ENCODE data around the gene AGXT.
A peak's percentile ranks its signal among the peaks of the same experiment; 100 is the strongest.

AGXT gene

GRCh38 chr2:240899468-240899865 lies 30.8 kb downstream of the AGXT start:
- DNase-seq (ENCODE audit: low spot score): no peak

DNA sequence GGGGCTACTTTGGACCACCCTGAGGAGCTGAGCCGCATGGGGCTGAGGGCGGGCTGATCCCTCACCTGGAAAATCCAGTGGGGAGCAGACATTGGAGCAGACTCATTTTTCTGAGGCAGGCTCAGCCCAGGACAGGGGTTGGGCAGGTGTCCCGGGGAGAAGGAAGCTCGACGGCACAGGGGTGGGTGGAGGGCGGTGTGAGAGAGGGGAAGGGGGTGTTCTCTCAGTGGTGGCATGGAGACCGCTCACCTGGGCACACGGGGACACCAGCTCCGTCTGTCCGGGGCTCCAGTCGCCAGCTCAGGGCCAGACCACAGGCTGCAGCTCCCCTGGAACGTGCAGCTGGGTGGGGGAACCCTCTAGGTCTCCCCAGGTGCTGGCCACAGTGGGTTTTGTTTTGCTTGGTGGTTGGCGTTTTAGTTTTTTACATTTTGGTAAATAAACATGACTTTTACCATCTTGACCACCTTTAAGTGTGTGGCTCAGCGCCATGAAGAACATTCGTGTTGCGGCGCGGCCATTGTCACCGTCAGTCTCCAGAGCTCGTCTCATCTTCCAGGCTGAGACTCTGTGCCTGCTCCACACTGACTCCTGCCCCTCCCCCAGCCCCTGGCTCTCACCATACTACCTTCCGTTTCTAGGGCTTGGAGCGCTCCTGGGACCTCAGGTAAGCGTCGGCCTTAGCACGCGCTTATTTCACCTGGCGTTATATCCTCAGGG lies 31.7 kb downstream of the AGXT start:
- no peak for DNase-seq (ENCODE audit: low spot score)

- DNase-seq (ENCODE audit: low spot score): no peak
These were observed 33.5 kb downstream of the AGXT start for GRCh38 chr2:240901986-240902614.

DNA sequence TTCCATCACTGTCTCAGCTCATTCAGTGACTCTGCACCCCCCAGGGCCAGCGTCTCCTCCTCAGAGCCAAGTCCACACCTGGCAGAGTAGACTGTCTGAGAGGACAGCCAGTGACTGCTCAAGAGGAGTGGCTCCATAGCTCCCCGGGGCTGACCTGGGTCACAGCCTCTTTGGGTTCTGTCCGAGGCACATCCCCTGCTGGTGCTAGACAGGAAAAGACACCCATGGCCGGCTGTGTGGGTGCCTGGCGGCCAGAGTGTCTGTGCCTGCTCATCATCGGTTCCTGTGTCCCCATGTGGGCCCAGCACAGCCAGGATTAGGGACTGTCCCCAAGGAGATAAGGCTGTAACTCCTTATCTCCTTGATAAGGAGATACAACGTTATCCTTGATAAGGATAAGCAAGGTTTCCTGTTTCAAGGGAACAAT lies 34.0 kb downstream of the AGXT start:
- DNase-seq (ENCODE audit: low spot score): no peak

DNA sequence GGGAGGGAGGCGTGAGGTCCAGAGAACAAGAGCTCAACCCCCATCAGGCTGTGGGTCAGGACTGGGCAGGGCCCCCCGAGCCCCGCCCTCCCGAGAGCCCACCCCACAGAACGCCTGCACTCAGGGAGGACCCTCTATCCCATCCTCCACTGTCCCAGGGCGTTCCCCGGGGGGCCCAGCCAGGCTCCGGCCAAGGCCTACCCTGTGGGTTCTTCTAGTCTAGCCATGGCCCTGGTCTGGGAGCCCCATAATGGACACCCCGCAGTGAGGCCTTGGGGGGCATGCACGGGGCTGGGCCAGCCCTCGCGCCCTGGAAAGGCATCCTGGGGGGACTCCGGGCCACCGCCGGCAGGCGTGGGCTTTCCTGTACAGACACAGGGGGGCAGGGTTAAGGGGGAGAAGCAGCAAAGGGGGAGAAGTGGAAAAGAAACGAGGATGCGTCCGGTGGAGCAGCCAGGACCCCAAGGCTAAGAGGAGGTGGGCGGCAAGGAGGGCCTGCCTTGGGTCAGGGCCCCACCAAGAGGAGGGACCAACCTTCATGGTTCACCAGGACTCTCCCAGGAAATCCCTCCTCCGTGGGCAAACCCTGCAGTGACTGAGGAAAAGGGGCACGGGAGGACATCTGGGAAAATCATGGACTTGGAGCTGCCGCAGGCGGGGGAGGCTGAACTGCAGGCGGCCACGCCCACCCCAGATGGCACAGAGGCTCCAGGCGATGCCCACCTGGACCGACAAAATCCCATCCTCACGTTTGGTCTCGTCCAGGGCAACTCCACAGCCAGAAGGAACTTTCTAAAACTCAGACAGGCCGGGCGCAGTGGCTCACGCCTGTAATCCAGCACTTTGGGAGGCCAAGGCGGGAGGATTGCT lies 34.8 kb downstream of the AGXT start:
- no peak for DNase-seq (ENCODE audit: low spot score)

DNA sequence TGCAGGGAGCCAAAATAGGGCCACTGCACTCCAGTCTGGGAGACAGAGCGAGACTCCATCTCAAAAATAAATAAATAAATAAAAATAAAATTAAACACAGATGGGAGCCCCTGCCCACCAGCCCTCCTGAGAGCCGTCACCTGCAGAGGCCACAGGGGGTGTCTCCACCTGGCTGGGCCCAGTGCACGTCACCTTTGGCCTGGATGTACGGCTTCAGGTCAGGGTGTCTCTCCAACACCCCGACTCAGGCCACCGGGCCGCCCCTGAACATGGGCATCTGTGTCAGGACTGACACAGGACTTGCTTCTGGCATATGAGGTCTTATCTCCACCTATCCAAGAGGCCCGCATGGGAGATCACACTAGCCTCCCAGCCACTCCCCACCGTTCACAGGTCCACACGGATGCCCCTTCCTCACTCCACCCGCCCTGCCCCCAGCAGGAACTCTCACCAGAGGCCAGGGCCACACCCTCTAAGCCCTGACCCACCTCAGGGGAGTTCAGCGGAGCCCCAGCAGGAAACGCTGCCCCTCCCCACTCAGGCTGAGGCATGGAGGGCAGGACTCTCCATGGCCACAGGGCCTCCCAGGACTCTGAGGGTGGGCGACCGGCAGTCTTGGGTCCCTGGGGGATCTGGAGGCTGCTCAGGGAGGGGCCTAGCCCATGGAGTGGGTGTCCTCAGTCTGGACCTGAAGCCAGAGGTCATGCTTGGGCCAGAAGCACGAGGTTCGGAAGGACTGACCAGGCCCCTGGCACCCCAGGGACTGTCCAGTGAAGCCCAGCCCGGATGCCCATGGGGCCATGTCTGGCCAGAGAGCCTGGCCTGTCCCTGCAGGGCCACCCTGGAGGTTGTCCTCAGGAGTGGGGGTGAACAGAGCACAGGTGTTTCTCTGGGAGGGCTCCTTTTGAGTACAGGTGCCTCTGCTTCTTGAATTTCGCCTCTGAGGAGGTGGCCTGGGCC lies 35.9 kb downstream of the AGXT start:
- DNase-seq (ENCODE audit: low spot score): no peak

- DNase-seq (ENCODE audit: low spot score): no peak
These were observed 36.7 kb downstream of the AGXT start for GRCh38 chr2:240905176-240905781.

DNA sequence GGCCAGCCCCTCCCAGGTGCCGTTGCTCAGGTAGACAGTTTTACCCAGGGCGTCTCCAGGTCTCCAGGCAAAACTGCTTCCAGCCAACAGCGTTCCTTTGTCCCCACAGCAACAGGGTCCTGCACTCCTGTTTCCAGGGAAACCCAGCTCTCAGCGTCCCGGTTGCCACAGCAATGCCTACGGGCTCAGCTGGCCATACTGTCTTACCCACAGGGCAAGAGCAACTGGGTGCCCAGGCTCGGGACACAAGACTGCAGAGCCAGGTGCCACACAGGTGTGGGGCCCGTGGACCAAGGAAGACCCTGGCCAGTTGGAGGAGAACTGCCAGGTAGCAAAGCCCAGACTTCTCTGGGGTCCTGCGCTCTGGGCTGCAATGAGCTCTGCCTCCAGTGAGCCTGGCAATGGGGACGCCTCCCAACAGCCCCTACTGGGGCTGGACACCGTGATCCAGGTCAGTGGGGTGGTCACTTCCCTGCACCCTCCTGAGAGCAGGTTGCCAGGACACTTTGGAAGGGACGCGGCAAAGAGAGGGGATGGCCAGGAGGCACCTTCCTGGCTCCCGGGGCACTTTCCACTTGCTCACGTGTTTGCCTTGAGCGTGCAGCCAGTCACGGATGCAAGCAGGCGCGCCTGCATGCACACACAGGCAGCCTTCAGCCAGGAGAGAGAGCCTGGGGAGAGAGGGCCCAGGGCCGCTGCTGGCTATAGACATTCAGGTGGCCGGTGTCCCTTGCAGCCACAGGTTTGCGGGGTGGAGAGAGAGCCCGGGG lies 37.7 kb downstream of the AGXT start, which contains the start of gene CROCC2:
Gene CROCC2 (plus strand): TSS at position 196 of the 770 bp plus-strand sequence. CDS start 178 bp downstream, at position 374.
- DNase-seq (ENCODE audit: low spot score): no peak

GRCh38 chr2:240906911-240907590 lies 38.4 kb downstream of the AGXT start:
- no peak for DNase-seq (ENCODE audit: low spot score)

DNA sequence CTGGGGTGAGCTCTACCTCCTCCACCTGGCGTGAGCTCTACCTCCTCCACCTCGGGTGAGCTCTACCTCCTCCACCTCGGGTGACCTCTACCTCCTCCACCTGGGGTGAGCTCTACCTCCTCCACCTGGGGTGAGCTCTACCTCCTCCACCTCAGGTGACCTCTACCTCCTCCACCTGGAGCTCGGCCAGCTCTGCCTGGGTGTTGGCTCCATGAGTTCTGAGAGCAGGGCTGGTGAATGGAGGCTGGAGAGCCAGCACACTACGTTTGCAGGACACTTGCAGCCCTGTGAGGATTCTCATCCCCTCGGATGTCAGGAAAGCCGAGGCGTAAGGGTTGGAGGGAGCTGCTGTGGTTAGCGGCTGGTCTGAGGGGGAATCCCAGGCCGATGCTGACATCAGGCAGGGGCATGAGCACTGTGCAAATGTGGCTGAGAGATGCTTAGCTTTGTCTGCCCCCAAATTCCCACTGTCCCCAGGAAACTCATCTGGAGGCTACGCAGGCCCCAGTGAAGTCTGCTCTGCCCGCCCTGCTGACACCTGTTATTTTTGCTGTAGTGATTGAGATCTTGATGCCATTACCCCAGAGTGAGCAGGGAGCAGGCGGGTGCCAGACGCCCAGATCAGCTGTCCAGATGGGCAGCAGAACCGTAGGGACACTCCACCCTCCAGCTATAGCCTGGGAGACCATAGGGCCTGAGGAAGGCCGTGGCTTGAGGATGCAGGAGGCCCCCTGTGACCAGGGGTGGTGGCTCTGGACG lies 40.8 kb downstream of the AGXT start:
- no peak for DNase-seq (ENCODE audit: low spot score)

- DNase-seq (ENCODE audit: low spot score): no peak
These were observed 43.1 kb downstream of the AGXT start for GRCh38 chr2:240911641-240912265.

DNA sequence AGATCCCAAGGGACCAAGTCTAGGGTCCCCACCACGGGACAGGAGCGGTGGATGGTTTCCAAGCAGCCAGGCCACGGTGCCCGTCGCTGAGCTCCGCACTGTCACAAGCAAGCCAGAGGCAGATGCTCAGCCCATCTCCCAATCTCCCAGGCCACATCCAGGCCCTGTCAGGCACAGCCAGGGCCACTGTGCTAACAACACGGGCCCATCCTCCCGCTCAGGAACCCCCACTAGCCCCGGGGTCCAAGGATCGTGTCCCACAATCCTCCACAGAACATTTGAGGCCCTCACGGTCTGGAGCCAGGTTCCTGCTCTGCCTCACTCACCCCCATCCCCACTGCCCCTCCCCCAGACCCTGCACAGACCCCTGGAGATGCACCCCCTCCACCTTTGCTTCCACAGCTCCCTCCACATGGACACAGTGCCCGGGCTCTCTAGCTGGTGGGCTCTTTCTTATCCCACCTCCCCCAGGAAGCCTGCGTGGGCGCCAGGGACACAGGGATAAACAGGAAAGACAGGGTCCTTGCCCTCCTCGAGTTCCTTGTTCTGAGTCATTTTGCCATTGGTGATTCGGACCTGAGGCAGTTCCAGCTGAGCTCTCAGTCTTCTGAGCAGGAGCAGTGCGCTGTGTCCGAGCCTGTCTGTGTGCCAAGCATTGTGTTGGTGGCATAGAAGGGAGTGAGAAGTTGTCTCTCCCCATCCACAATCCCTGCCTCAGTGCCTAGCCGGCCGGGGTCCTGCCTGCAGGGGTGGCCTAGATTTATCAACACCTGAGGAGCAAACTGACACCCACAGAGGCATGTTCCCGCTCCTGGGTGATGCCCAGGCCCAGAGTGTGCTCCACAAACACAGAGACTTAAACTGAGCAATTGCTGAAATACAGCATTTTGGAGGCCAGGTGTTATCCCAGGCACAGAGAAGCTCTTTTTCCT lies 44.5 kb downstream of the AGXT start:
- no peak for DNase-seq (ENCODE audit: low spot score)

GRCh38 chr2:240913810-240914644 lies 45.4 kb downstream of the AGXT start:
- peak; percentile 56 for DNase-seq (ENCODE audit: low spot score)

DNA sequence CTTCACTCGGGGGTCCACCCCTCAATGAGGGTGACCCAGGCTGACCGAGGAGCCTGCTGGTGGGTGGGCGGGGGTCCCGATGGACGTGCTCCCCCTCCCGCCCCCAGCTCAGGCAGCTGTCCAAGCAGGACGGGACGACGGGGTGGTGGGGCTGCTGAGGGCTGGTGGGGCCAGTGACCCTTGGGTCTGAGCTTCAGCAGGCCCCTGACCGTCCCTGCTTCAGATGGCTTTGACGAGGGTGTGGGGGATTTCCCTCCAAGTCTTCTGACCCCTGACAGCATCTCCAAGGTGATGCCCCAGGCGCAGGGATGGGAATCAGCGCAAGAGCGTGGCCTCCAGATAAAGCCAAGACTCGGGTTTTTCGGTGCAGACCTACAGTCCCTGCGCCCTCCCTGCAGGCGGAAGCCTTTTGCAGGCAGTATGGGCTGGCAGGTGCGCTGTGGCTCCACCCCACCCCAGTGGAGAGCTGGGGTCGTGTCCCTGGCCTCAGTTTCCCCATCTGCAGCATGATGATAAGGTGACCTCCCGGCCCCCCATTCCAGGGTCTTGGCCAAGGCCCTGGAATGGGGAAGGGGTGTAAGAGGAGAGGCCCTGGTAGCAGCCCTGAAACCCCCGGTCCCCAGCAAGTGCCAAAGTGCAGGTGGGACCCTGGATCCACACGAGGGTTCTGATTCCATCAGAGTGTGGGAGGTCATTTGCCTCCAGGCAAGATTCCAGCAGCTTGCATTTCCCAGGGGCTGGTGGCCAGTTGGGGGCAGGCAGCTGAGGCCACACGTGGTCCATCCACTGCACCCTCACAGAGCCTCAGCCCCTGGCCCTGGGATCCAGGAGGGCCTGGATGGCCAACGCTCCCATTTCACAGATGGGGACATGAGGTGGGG lies 46.3 kb downstream of the AGXT start:
- peak; percentile 9 for DNase-seq (ENCODE audit: low spot score)
